GM12878 (cell line): ENCODE results near the gene KRT4. TPM values are rescaled to one million over a fixed set of nuclear protein-coding genes. Genes with fewer than 3 reads are reported as not detected.

Source experiments
- ATAC-seq: fragments of 200-7000 bp; cut with Tn5 transposase; 3 replicates; pipeline ENCODE4 v1.9.1; 2020; ENCODE audit warnings: mild to moderate bottlenecking, moderate library complexity
- BruUV-seq: library from RNA; stranded (reverse); fragments of 400-500 nt; replicated peaks from 2 replicates; lab custom pipeline; 2021; lab: Mats Ljungman, UMichigan
- CTCF ChIA-PET: fragments of 300-600 bp; sonication (Branson Sonifier 250); formaldehyde crosslinking; extraction: SDS; loops from one replicate; lab custom pipeline; 2021; ENCODE audit warnings: inconsistent platforms; lab: Yijun Ruan, JAX
- POLR2A ChIA-PET: fragments of 350-600 bp; formaldehyde crosslinking; extraction: SDS; loops from one replicate; lab custom pipeline; 2021; ENCODE audit warnings: inconsistent platforms; lab: Charles Lee
- RAD21 ChIA-PET: fragments of 300-600 bp; sonication (Branson Sonifier 250); formaldehyde crosslinking; loops from one replicate; lab custom pipeline; 2023; ENCODE audit warnings: antibody characterized with exemption; ENCODE audit not compliant: unreplicated experiment; lab: Charles Lee
- SMC1A ChIA-PET: fragments of 300-600 bp; sonication (Branson Sonifier 250); formaldehyde crosslinking; loops from one replicate; lab custom pipeline; 2023; ENCODE audit not compliant: unreplicated experiment, uncharacterized antibody; lab: Charles Lee
- DNase-seq: peaks from one replicate; pipeline ENCODE4 v3.0.0-alpha.2; 2011; ENCODE audit warnings: low read depth, low spot score
- FAIRE-seq: peaks from 3 replicates; lab custom pipeline; 2011; peaks lifted over from hg19 to GRCh38; lab: Jason Lieb, UNC
- H2AFZ ChIP-seq: 2 replicates; pipeline ENCODE4 v1.6.0; 2011; ENCODE audit warnings: low read depth, low read length, control low read depth; ENCODE audit not compliant: control insufficient read depth
- H3K27ac ChIP-seq: 2 replicates; pipeline ENCODE4 v1.5.1; 2011; ENCODE audit warnings: control low read depth; ENCODE audit not compliant: control insufficient read depth, insufficient read depth
- H3K27me3 ChIP-seq, 2 experiments: replicated peaks in 1 of 2; 2 replicates each; pipeline versions ENCODE4 v1.6.0 to v1.6.1; 2011; ENCODE audit warnings: low read length in 1 of 2; ENCODE audit not compliant: control insufficient read depth in 2 of 2, insufficient read depth in 2 of 2
- H3K36me3 ChIP-seq, 2 experiments: 2 replicates each; pipeline ENCODE4 v1.5.1; 2011; ENCODE audit warnings: low read length in 1 of 2; ENCODE audit not compliant: control insufficient read depth in 2 of 2, insufficient read depth in 2 of 2
- H3K4me1 ChIP-seq: 2 replicates; pipeline ENCODE4 v1.6.1; 2011; ENCODE audit warnings: mild to moderate bottlenecking, low read length, moderate library complexity, mixed read lengths; ENCODE audit not compliant: control insufficient read depth, insufficient read depth
- H3K4me2 ChIP-seq: 2 replicates; pipeline ENCODE4 v1.6.0; 2011; ENCODE audit warnings: control low read depth; ENCODE audit not compliant: control insufficient read depth, insufficient read depth
- H3K4me3 ChIP-seq: fragments of 200-600 bp; sonication (generic); 2 replicates; pipeline ENCODE4 v1.5.1; 2016
- H3K79me2 ChIP-seq: 2 replicates; pipeline ENCODE4 v1.6.0; 2011; ENCODE audit warnings: low read length; ENCODE audit not compliant: control insufficient read depth, insufficient read depth
- H3K9ac ChIP-seq: 2 replicates; pipeline ENCODE4 v1.8.0; 2011; ENCODE audit warnings: low read length, control low read depth, mixed read lengths; ENCODE audit not compliant: control insufficient read depth, insufficient read depth
- H3K9me3 ChIP-seq: replicated peaks from 3 replicates; pipeline ENCODE4 v1.5.1; 2011; ENCODE audit warnings: mild to moderate bottlenecking, low read length; ENCODE audit not compliant: control insufficient read depth, insufficient read depth
- H4K20me1 ChIP-seq: 2 replicates; pipeline ENCODE4 v1.6.0; 2011; ENCODE audit not compliant: control insufficient read depth, insufficient read depth
- ATF7 ChIP-seq: fragments of 450-650 bp; IDR thresholded peaks from 2 replicates; pipeline ENCODE4 v1.6.1; 2016; ENCODE audit warnings: low read depth, mild to moderate bottlenecking
- BACH1 ChIP-seq: fragments of 450-650 bp; IDR thresholded peaks from 2 replicates; pipeline ENCODE4 v1.6.1; 2017; ENCODE audit warnings: mild to moderate bottlenecking, borderline replicate concordance
- DPF2 ChIP-seq: fragments of 450-650 bp; IDR thresholded peaks from 2 replicates; pipeline ENCODE4 v1.6.1; 2017; ENCODE audit warnings: mild to moderate bottlenecking
- E2F8 ChIP-seq: fragments of 450-650 bp; IDR thresholded peaks from 2 replicates; pipeline ENCODE4 v1.6.1; 2018; ENCODE audit warnings: mild to moderate bottlenecking, low read depth, moderate library complexity; ENCODE audit not compliant: partially characterized antibody
- JUND ChIP-seq: IDR thresholded peaks from 2 replicates; pipeline ENCODE4 v1.6.1; 2012; ENCODE audit warnings: low read depth, mild to moderate bottlenecking, low read length, improper control_type of control experiment, moderate library complexity
- MEF2B ChIP-seq: fragments of 450-650 bp; IDR thresholded peaks from 2 replicates; pipeline ENCODE4 v1.6.1; 2018; ENCODE audit warnings: mild to moderate bottlenecking, moderate library complexity; ENCODE audit not compliant: partially characterized antibody, poor library complexity, severe bottlenecking
- MLLT1 ChIP-seq: fragments of 450-650 bp; IDR thresholded peaks from 2 replicates; pipeline ENCODE4 v1.6.1; 2016; ENCODE audit warnings: mild to moderate bottlenecking
- NFIC ChIP-seq: IDR thresholded peaks from 2 replicates; pipeline ENCODE4 v1.6.1; 2012; ENCODE audit warnings: low read depth, mild to moderate bottlenecking, inconsistent platforms, low read length, moderate library complexity
- PAX8 ChIP-seq: fragments of 450-650 bp; IDR thresholded peaks from 2 replicates; pipeline ENCODE4 v1.6.1; 2017; ENCODE audit warnings: mild to moderate bottlenecking, moderate library complexity
- RB1 ChIP-seq: fragments of 450-650 bp; formaldehyde crosslinking; IDR thresholded peaks from 2 replicates; pipeline ENCODE4 v1.6.1; 2017; ENCODE audit warnings: mild to moderate bottlenecking, borderline replicate concordance
- RCOR1 ChIP-seq: conservative IDR thresholded peaks from 2 replicates; pipeline ENCODE4 v1.6.1; 2012; ENCODE audit warnings: low read depth, low read length, improper control_type of control experiment
- RELA ChIP-seq: fragments of 450-650 bp; IDR thresholded peaks from 2 replicates; pipeline ENCODE4 v1.8.0; 2014; ENCODE audit warnings: borderline replicate concordance; ENCODE audit not compliant: partially characterized antibody
- SMARCA5 ChIP-seq: fragments of 450-650 bp; IDR thresholded peaks from 2 replicates; pipeline ENCODE4 v1.6.1; 2017; ENCODE audit warnings: mild to moderate bottlenecking
- SRF ChIP-seq, 2 experiments: IDR thresholded peaks; 2 replicates each; pipeline ENCODE4 v1.6.1; 2011; ENCODE audit warnings: low read depth in 2 of 2, low read length in 2 of 2, mild to moderate bottlenecking in 1 of 2, moderate library complexity in 1 of 2
- STAT3 ChIP-seq: IDR thresholded peaks from 2 replicates; pipeline ENCODE4 v1.6.1; 2011; ENCODE audit warnings: low read depth, low read length, improper control_type of control experiment
- SUZ12 ChIP-seq: fragments of 200-600 bp; sonication (generic); IDR thresholded peaks from one replicate; pipeline ENCODE4 v1.6.1; 2018; ENCODE audit warnings: antibody characterized with exemption, mild to moderate bottlenecking; ENCODE audit not compliant: unreplicated experiment
- TCF3 ChIP-seq: IDR thresholded peaks from 2 replicates; pipeline ENCODE4 v1.6.1; 2012; ENCODE audit warnings: low read depth, mild to moderate bottlenecking, low read length, borderline replicate concordance; ENCODE audit not compliant: insufficient read depth
- ZNF24 ChIP-seq: fragments of 450-650 bp; IDR thresholded peaks from 2 replicates; pipeline ENCODE4 v1.6.1; 2017; ENCODE audit warnings: antibody characterized with exemption, mild to moderate bottlenecking
- WGBS: methylation state at CpG from one replicate; pipeline ENCODE4 v1.1.6; 2016; ENCODE audit warnings: low lambda C conversion rate; ENCODE audit not compliant: insufficient replicate concordance, insufficient coverage; ENCODE audit errors: missing lambda C conversion rate; 5-methylcytosine and 5-hydroxymethylcytosine counted together
- in situ Hi-C: fragments of 300-500 bp; cut with MboI; formaldehyde crosslinking; loops from 9 replicates; pipeline ENCODE4 v1.14.3; 2018; ENCODE audit warnings: mixed read lengths
- intact Hi-C: fragments of 100-400 bp; cut with micrococcal nuclease; formaldehyde crosslinking; loops from one replicate; pipeline ENCODE4 v1.14.2; 2022; ENCODE audit not compliant: unreplicated experiment
- polyA plus RNA-seq, 11 experiments: library from polyadenylated mRNA; depleted of rRNA in 4 of 11; unstranded in 6 of 11; stranded (reverse) in 5 of 11; fragments of >200 nt; fragmentation: Nextera tagmentation in 4 of 11; fragmentation: Illumina TruSeq in 1 of 11; extraction: Ambion mirVana in 4 of 11; extraction: Trizol in 1 of 11; gene quantifications; 1 replicate in 1 of 11; 2 replicates in 10 of 11; pipeline versions ENCODE4 v1.2.1 to v1.2.3, GENCODE V29; 2011 to 2016; ENCODE audit warnings: inconsistent platforms in 2 of 11, missing spikeins in 2 of 11, low read depth in 1 of 11
- total RNA-seq, 4 experiments: library from RNA; depleted of rRNA in 3 of 4; stranded (reverse); fragments of >200 nt in 3 of 4; fragmentation: Illumina TruSeq in 1 of 4; extraction: Trizol in 1 of 4; gene quantifications; 2 replicates each; pipeline versions ENCODE4 v1.2.1 to v1.2.3, GENCODE V29; 2013 to 2021
- TF ChIP-seq, protein P1 (sequence below): IDR thresholded peaks from 2 replicates; pipeline ENCODE4 v1.6.1; 2012; ENCODE audit warnings: low read length, inconsistent platforms

Gene KRT4
- total and polyA plus RNA-seq, 10 of the 15 experiments (the other 5 are each of a cell fraction or from before 2014, with no cell fraction given): not detected

- FAIRE-seq (no peak), DNase-seq (no peak), ATAC-seq (no peak)
- H4K20me1 ChIP-seq: no peaks in the 10 kb centered on the region
- H3K36me3 ChIP-seq: no peaks in the 10 kb centered on the region
- TF ChIP-seq ATF7 (no peak), RB1 (no peak), JUND (no peak), SRF (IDR thresholded peaks at IDR 0.05; ENCODE audit: low read depth in 2 of 2, low read length in 2 of 2) (no peak), NFIC (no peak), DPF2 (no peak), ZNF24 (no peak), TCF3 (no peak), MEF2B (no peak), STAT3 (no peak), RELA (no peak), SMARCA5 (no peak), SUZ12 (no peak), E2F8 (no peak), RCOR1 (no peak), BACH1 (no peak), MLLT1 (no peak), PAX8 (no peak)
- TF ChIP-seq, protein P1, sequence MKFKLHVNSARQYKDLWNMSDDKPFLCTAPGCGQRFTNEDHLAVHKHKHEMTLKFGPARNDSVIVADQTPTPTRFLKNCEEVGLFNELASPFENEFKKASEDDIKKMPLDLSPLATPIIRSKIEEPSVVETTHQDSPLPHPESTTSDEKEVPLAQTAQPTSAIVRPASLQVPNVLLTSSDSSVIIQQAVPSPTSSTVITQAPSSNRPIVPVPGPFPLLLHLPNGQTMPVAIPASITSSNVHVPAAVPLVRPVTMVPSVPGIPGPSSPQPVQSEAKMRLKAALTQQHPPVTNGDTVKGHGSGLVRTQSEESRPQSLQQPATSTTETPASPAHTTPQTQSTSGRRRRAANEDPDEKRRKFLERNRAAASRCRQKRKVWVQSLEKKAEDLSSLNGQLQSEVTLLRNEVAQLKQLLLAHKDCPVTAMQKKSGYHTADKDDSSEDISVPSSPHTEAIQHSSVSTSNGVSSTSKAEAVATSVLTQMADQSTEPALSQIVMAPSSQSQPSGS: no peak
- 28% methylated on average over 15 of the region's 15 CpGs for WGBS
- H3K79me2 ChIP-seq: no peaks in the 10 kb centered on the region
- H3K9me3 ChIP-seq: no peaks in the 10 kb centered on the region
- SMC1A ChIA-PET: no interaction called here
- H3K4me2 ChIP-seq: no peak overlapping the region
- H2AFZ ChIP-seq: no peak overlapping the region
- intact Hi-C loops: no loop called here
- H3K4me3 ChIP-seq: no peak overlapping the region
- no peaks in the 10 kb centered on the region for H3K4me1 ChIP-seq
- H3K27ac ChIP-seq: no peak overlapping the region
- peaks cover 5 to 7% of the 10 kb centered on the region in 2 experiments; a peak in 3 of 4 replicates for H3K27me3 ChIP-seq
- no TSS peak for BruUV-seq
- CTCF ChIA-PET: interaction anchor here (1.4 kb wide), 1 partner anchor 30 kb away, joined by 4 read pairs; no protein-coding TSS in a partner anchor
- RAD21 ChIA-PET: no interaction called here
- no peak overlapping the region for H3K9ac ChIP-seq
- POLR2A ChIA-PET: no interaction called here
- in situ Hi-C loops: no loop called here
Observed at GRCh38 chr12:52835271-52836041, 21.5 kb upstream of the KRT4 start.
